Muscle of leg (tissue), 16 donors: ENCODE results near the gene MSMB. TPM values are rescaled to one million over a fixed set of nuclear protein-coding genes. Genes with fewer than 3 reads are reported as not detected.
"Not testable (repeated sequence)": the region's sequence is repeated elsewhere in the genome, so short reads cannot be mapped to it uniquely, and the experiment has no call there.

ENCODE experiments used
- DNase-seq: peaks from one replicate; pipeline ENCODE4 v3.0.0; 2013
- H3K27ac ChIP-seq: one replicate; pipeline ENCODE4 v1.5.1; 2013; ENCODE audit warnings: mild to moderate bottlenecking, low read length, control low read depth
- H3K27me3 ChIP-seq: one replicate; pipeline ENCODE4 v1.6.1; 2013; ENCODE audit warnings: low read length; ENCODE audit not compliant: control insufficient read depth, insufficient read depth
- H3K36me3 ChIP-seq: one replicate; pipeline ENCODE4 v1.6.1; 2013; ENCODE audit warnings: low read length; ENCODE audit not compliant: control insufficient read depth, insufficient read depth
- H3K4me1 ChIP-seq: one replicate; pipeline ENCODE4 v1.6.1; 2013; ENCODE audit warnings: low read length; ENCODE audit not compliant: control insufficient read depth, insufficient read depth
- H3K4me3 ChIP-seq: one replicate; pipeline ENCODE4 v1.5.1; 2013; ENCODE audit warnings: low read length, control low read depth
- H3K9me3 ChIP-seq: replicated peaks from 2 replicates; pipeline ENCODE4 v1.6.1; 2013; ENCODE audit warnings: low read depth, low read length; ENCODE audit not compliant: control insufficient read depth
- WGBS: methylation state at CpG from one replicate; pipeline ENCODE4 v1.1.5; 2013; ENCODE audit warnings: missing lambda C conversion rate; ENCODE audit not compliant: insufficient coverage; 5-methylcytosine and 5-hydroxymethylcytosine counted together
- long read RNA-seq, 11 donors: transcript quantifications; one replicate each; lab custom pipeline, GENCODE V29; 2026
- polyA plus RNA-seq, 8 donors: library from polyadenylated mRNA; unstranded; fragments of 120-200 nt; gene quantifications; one replicate each; pipeline versions ENCODE4 v1.2.1 to v1.2.3, GENCODE V29; 2013; ENCODE audit warnings: inconsistent platforms in 1 of 8, low replicate concordance in 1 of 8; ENCODE audit not compliant: insufficient read length in 8 of 8, insufficient read depth in 1 of 8
- total RNA-seq: library from RNA; stranded (reverse); fragments of 120-200 nt; gene quantifications from one replicate; pipeline ENCODE4 v1.2.4, GENCODE V29; 2013

The MSMB gene, protein sequence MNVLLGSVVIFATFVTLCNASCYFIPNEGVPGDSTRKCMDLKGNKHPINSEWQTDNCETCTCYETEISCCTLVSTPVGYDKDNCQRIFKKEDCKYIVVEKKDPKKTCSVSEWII
- total RNA-seq: not detected
- polyA plus RNA-seq: not detected
- long read RNA-seq, donor 1: 0 reads
- long read RNA-seq, donor 2: 0 reads
- long read RNA-seq, donor 3: 0 reads
- long read RNA-seq, donor 4: 0 reads
- long read RNA-seq, donor 5: 0 reads
- long read RNA-seq, donor 6: 0 reads
- long read RNA-seq, donor 7: 0 reads
- long read RNA-seq, donor 8: 0 reads
- long read RNA-seq, donor 9: 0 reads
- long read RNA-seq, donor 10: 0 reads
- long read RNA-seq, donor 11: 0 reads

- Histone ChIP-seq H3K4me1 (no peaks in the 10 kb centered on the region), H3K4me3 (no peak within 1 kb of the TSS), H3K27ac (no peak within 1 kb of the TSS), H3K27me3 (no peaks in the 10 kb centered on the region), H3K9me3 (no peaks in the 10 kb centered on the region), H3K36me3 (no peaks in the 10 kb centered on the region)
- WGBS: 100% methylated on average over 1 of the region's 7 CpGs
- DNase-seq: no peak
These were observed at the start of gene MSMB for GRCh38 chr10:46046261-46046660. Gene MSMB, minus strand, starts transcription at chr10:46046269. Its CDS starts 32 bp downstream, at chr10:46046237.

DNA sequence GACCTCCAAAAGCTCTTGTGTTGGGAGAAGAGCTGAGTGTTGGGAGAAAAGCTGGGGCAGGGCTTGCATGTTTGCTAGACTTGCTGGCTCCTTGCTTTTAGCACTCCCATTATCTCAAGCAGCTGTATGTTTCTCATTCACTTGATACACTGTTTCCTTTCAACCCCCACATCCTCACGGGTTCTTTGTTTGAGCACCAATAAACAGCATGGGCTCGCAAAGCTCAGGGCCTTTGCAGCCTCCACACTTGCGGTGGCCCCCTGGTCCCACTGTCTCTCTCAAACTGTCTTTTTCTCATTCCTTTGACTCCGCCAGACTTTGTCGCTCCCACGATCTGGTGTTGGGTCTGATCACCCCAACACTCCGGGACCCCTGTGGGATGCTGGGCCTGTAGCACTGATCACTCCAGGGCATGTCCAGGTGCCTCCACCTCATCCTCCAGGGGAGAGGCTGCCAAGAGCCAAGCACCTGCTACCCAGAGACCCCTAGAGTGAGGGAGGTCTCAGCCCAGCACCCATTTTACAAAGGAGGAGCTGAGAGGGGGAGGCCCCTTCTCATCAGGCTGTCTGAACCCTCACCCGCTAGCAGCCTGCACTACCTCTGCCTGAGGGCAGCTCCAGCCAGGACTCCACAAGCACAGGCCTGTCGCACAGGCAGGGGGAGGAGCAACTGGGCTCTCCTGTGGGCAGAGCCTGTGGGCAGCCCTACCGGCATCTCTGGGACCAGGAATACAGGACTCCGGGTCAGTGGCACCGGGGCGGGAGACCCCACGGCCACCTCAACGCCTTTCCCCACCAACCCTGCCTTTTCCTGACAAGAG lies 49.1 kb upstream of the MSMB start:
- Histone ChIP-seq H3K4me3 (no peak overlapping the region), H3K27ac (no peak overlapping the region), H3K4me1 (no peaks in the 10 kb centered on the region), H3K9me3 (no peaks in the 10 kb centered on the region), H3K36me3 (no peaks in the 10 kb centered on the region), H3K27me3 (no peaks in the 10 kb centered on the region)
- 77% methylated on average over 14 of the region's 15 CpGs for WGBS
- DNase-seq: no peak

DNA sequence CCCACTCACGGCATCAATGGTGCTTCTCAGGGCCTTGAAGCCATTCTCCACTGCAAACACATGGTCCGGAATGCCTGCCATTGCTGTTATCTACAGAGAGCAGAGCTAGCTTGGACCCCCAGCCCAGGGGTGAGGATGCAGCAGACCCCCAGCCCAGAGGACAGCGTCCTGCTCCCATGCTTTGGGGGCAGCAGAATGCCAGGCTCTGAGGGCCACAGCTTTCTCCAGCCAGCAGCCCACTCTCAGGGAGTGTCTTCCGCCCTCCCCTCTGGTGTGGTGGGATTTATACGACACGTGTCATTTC lies 48.1 kb upstream of the MSMB start:
- Histone ChIP-seq H3K9me3 (no peaks in the 10 kb centered on the region), H3K27me3 (no peaks in the 10 kb centered on the region), H3K4me3 (no peak overlapping the region), H3K4me1 (no peaks in the 10 kb centered on the region), H3K36me3 (no peaks in the 10 kb centered on the region), H3K27ac (no peak overlapping the region)
- no peak for DNase-seq
- WGBS: 100% methylated on average over 2 of the region's 6 CpGs

DNA sequence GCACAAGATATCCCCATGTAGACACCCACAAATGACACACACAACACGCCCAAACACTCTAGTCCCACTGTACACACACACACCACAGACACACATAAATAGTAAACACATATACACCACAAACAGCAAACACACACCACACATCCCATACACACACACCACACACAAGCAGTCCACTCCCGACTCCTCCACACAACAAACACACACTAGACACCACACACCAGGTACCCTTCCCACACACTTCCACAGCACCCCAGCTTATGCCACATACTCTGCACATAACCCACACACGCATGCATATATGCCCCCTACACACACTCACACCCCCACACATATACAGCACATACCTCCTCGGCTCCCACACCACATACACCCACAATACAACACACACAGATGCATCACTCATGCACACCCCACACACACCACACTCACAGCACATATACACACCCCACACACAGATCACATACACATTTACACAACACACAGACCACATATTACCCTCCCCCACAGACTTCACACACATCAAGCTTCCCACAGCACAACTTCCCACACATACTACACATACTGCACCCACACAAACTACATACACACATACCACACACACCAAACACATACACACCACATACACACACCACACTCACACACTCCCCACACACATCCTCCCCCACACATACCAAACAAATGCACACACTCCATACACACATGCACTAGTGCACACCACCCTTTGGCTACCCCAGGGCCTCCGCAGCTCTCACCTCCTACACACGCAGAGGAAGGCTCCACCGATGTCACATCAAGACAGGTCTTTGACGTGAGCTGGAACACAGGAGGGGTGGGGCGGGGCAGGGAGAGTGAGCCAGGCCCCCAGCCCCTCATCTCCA lies 47.5 kb upstream of the MSMB start:
- not testable (repeated sequence) for H3K27me3 ChIP-seq, H3K27ac ChIP-seq, H3K4me1 ChIP-seq, H3K4me3 ChIP-seq, H3K36me3 ChIP-seq, H3K9me3 ChIP-seq, DNase-seq
- WGBS: 87% methylated on average over 4 of the region's 9 CpGs

DNA sequence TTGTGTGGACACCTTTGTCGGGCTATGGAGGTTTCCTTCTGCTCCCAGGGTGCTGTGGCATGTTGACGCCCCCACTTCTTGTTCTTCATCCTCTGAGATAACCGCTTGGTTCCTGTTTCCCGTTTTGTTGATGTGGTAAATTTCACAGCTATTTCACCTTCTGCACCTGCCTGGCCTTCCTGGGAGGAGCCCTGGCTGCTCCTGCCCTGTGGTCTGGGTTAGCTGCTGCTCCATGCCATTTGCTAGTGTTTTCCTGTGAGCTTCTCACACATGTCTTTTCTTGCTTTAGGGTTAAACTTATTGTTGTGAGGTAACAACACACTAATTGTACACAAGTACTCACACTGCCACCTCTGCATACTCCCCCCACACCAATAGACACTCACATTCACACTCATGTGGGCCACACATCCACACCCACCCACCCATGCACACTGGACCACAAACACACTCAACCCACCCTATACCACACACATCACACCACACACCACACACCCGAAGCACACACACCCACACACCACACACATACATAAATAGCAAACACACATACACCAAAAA lies 46.5 kb upstream of the MSMB start:
- H3K27ac ChIP-seq: no peak overlapping the region
- H3K4me1 ChIP-seq: no peaks in the 10 kb centered on the region
- no peaks in the 10 kb centered on the region for H3K27me3 ChIP-seq
- H3K36me3 ChIP-seq: no peaks in the 10 kb centered on the region
- DNase-seq: no peak
- H3K4me3 ChIP-seq: no peak overlapping the region
- WGBS: 0% methylated on average over 1 of the region's 5 CpGs
- no peaks in the 10 kb centered on the region for H3K9me3 ChIP-seq

DNA sequence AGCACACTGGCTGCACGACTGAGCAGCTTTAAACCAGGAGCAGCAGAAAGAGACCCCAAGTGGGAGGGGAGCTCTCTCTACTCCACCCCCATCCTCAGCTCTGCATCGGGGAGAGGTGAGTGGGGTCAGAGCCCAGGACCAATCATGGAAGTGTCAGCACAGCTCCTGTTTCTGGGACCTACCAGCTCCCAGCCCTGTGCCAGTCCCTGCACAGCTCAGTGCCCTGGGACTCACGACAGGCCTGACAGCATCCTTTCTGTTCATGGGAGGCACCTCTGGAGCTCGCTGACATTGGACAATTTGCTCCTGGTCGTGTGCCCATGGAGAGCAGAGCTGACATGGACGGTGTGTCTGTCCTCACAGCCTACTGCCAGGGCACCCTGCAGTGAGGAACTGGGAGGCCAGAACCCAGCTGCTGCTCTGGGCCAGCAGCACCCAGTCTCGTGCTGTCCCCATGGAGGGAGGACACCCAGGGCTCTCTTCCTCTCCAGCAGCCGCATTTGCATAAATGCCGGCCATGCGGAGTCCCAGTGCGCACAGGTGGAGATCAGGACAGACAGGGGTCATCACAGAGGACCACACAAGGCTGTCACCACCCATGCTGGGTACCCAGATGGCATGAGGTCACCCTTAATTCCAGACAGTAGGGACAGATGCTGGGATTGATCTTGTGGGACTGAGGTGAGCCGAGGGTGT lies 45.9 kb upstream of the MSMB start:
- H3K4me3 ChIP-seq: no peak overlapping the region
- H3K27ac ChIP-seq: no peak overlapping the region
- no peak for DNase-seq
- H3K9me3 ChIP-seq: no peaks in the 10 kb centered on the region
- no peaks in the 10 kb centered on the region for H3K36me3 ChIP-seq
- 61% methylated on average over 9 of the region's 12 CpGs for WGBS
- no peaks in the 10 kb centered on the region for H3K27me3 ChIP-seq
- no peaks in the 10 kb centered on the region for H3K4me1 ChIP-seq

DNA sequence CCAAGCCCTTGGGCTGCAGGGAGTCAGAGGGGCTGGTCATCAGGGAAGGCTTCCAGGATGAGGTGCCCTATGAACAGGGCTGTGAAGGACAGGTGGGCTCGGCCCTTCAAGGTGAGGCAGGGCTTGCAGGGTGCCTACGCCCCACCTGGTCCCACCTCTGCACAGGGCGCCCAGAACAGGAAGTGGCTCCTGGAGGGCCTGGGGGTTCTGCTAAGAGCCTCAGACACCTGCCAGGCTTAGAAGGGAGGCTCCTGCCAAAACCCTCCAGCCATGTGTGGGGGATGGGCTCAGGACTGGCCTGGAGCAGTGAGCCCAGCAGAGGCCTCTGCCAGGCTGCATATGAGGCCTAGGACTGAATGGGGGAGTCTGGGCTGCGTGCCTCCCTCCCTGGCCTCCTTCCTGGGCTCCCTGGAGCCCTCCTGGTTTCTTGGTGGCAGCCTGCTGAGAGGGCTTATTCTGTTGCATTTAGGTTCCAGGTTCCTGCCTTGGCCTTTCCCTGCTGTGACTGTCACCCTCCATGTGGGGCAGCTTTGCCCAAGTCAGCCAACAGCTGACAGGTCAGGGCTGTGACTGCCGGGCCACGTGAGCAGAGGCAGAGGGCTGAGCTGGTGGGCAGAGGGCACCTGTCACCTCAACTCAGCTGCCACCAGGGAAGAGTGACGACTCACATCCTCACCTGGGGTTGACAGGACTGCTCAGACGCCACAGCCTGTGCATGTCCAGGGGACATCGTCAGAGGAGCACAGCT lies 45.2 kb upstream of the MSMB start:
- 81% methylated on average over 7 of the region's 9 CpGs for WGBS

GRCh38 chr10:46090258-46090812 lies 44.3 kb upstream of the MSMB start:
- Histone ChIP-seq H3K27ac (no peak overlapping the region), H3K36me3 (no peaks in the 10 kb centered on the region), H3K27me3 (no peaks in the 10 kb centered on the region), H3K4me3 (no peak overlapping the region), H3K9me3 (no peaks in the 10 kb centered on the region), H3K4me1 (no peaks in the 10 kb centered on the region)
- WGBS: 73% methylated on average over 7 of the region's 10 CpGs
- no peak for DNase-seq

More for the DNA sequence above, 45.2 kb upstream of the MSMB start:
- Histone ChIP-seq H3K4me3 (no peak overlapping the region), H3K27ac (no peak overlapping the region), H3K27me3 (no peaks in the 10 kb centered on the region), H3K36me3 (no peaks in the 10 kb centered on the region), H3K4me1 (no peaks in the 10 kb centered on the region), H3K9me3 (no peaks in the 10 kb centered on the region)
- DNase-seq: peak; percentile 7

- not testable (repeated sequence) for H3K27ac ChIP-seq, H3K4me1 ChIP-seq, DNase-seq, H3K4me3 ChIP-seq, H3K27me3 ChIP-seq, H3K9me3 ChIP-seq, H3K36me3 ChIP-seq
- WGBS: 77% methylated on average over 6 of the region's 11 CpGs
These were observed 41.3 kb upstream of the MSMB start for GRCh38 chr10:46087381-46087780.
